GM18526 (cell line): ENCODE results near the gene LPIN3.

Experiments
- POLR2A ChIP-seq: IDR thresholded peaks from 3 replicates; pipeline ENCODE4 v1.6.1; 2011; ENCODE audit not compliant: insufficient read length; ENCODE audit errors: extremely low read depth

LPIN3 gene

GRCh38 chr20:41316051-41316450 is 24.6 kb upstream of the LPIN3 start:
- TF ChIP-seq POLR2A = no peak

- no peak for TF ChIP-seq POLR2A
These were observed 23.7 kb upstream of the LPIN3 start for GRCh38 chr20:41316602-41317545.

- peak; percentile 59 for TF ChIP-seq POLR2A
These were observed 22.9 kb upstream of the LPIN3 start, which contains the start of gene ZHX3 for GRCh38 chr20:41317546-41318270. Gene ZHX3, minus strand, starts transcription at chr20:41317731. Its CDS starts 112,815 bp downstream, at chr20:41204916.

GRCh38 chr20:41318271-41318649 is 22.4 kb upstream of the LPIN3 start:
- TF ChIP-seq POLR2A = no peak

GRCh38 chr20:41320441-41320840 is 20.2 kb upstream of the LPIN3 start:
- TF ChIP-seq POLR2A = no peak

- no peak for TF ChIP-seq POLR2A
These were observed 19.6 kb upstream of the LPIN3 start for GRCh38 chr20:41320976-41321375.

GRCh38 chr20:41327178-41327577 is 13.4 kb upstream of the LPIN3 start:
- TF ChIP-seq POLR2A = no peak

GRCh38 chr20:41329435-41330342 is 10.9 kb upstream of the LPIN3 start:
- no peak for TF ChIP-seq POLR2A

- TF ChIP-seq POLR2A = no peak
These were observed 10.3 kb upstream of the LPIN3 start for GRCh38 chr20:41330343-41330720.

GRCh38 chr20:41330941-41331340 is 9.7 kb upstream of the LPIN3 start:
- TF ChIP-seq POLR2A = no peak

- TF ChIP-seq POLR2A = no peak
These were observed 8.9 kb upstream of the LPIN3 start for GRCh38 chr20:41331731-41332130.

- no peak for TF ChIP-seq POLR2A
These were observed 6.6 kb upstream of the LPIN3 start for GRCh38 chr20:41334036-41334435.

GRCh38 chr20:41334443-41335421 is 5.9 kb upstream of the LPIN3 start:
- no peak for TF ChIP-seq POLR2A

- TF ChIP-seq POLR2A = no peak
These were observed 5.0 kb upstream of the LPIN3 start for GRCh38 chr20:41335591-41335990.
